GM21619 (cell line): ENCODE data around the gene CDK11A.
"Not testable (repeated sequence)": the region's sequence is repeated elsewhere in the genome, so short reads cannot be mapped to it uniquely, and the experiment has no call there.

ENCODE experiments used
- ATAC-seq: cut with Tn5 transposase; IDR thresholded peaks from one replicate; pipeline ENCODE4 v1.9.1; 2021; ENCODE audit not compliant: unreplicated experiment

The CDK11A gene

GRCh38 chr1:1684031-1684681, 40.0 kb downstream of the CDK11A start:
- ATAC-seq, result no peak

DNA sequence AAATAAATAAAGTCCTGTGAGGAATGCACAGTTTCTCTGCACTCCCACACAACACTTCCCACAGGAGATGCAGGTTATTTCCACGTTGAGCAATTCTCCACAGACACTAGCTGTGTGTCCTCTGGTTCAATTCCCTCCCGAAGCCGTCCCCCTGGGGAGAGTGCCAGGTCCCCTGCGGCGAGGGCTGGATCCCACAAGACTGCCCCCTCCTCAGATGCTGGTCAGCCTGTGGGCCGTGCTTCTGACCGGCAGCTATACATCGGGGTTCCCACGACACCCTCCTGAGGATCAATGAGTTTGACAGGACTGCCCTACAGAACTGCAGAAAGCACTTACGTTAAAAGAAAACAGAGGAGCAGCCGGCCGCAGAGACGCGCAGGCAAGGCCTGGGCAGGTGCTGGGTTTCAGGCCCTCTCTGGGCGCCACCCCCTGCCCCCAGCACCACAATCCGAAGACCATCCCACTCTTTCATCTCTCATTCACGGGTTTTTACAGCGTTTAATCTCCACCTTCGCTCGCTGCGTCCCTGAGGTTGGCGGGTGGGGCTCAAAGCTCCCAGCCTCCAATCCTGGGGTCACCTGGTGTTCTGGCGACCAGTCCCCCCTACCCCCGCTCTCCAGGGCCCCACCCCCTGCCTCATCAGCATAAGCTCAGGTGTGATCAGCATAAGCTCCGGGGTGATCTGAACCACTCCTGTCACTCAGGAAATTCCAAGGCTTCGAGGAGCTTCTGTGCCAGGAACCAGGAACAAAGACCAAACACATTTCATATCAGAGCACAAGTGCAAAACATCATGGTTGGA, 40.9 kb downstream of the CDK11A start:
- ATAC-seq, result no peak

DNA sequence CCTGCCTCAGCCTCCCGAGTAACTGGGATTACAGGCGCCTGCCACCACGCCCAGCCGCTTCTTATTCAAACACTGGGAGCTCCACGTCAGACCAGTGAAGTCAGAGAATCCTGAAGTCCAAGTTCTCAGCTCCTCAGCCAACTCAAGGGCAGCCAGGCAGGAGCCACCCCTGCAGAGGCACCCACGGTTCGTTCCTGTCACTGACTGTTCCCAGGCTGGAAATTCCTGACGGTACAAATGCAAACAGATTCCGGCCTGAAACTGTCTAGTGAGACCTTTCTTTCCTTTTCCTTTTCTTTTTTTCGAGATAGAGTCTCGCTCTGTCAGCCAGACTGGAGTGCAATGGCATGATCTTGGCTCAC, 43.3 kb downstream of the CDK11A start:
- ATAC-seq, result no peak

GRCh38 chr1:1680031-1680911, 43.9 kb downstream of the CDK11A start:
- no peak for ATAC-seq

- ATAC-seq, result no peak
Observed at GRCh38 chr1:1678581-1679380, 45.4 kb downstream of the CDK11A start.

DNA sequence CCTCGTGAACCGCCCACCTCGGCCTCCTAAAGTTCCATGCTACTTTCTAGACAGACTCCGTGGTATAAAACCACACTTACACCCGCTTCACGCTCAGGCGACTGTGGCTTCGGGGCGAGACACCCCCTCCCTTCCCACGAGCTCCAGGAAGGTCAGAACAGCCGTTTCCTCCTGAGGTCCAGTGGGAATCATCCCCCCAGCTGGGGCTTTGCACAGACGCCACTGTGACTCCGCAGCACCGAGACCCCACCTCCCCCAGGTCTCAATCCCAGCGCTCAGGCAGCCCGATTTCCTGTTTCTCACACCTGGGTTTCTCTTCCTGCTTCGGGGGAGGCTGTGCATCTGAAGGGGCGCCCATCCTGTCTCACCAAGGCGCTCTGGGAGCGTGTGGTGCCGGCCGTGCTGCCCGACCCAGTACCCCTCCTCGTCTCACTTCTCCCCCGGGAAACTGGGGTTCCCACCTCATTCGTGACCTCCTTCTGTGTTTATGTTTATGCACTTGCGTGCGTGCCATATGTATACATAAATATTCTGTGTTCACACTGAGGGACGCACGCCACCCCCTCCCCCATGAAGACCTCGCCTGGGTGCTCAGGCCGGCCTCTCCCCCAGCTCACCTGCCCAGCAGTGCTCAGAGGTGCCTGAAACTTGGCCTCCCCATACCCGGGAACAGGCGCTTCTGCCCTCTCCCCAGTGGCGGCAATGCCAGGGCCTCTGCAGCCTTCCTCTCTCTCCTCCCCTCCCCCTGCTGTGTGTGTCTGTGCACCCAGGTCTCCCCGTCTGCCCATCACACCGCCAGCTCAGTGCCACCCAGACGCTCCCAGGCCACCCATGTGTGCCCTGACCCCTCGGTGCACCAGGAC, 46.2 kb downstream of the CDK11A start:
- peak; percentile 63 for ATAC-seq

DNA sequence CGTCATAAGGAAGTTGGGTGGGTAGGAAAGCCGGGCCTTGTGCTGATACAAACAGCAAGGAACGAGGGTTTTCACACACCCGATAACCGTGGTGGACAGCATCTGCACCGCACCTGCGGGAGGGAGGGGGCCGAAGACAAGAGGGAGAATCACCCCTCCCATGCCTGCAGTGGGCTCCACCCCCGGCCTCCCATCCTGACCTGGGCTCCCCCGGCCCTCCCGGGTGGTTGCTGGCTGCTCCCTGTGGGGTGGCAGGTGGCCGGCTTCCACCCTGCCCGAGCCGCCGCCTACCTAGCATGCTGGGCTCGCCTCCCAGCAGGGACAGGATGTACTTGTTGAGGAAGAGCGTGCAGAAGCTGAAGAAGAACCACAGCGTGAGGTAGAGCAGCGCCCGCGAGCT, 48.1 kb downstream of the CDK11A start:
- ATAC-seq, result not testable (repeated sequence)

DNA sequence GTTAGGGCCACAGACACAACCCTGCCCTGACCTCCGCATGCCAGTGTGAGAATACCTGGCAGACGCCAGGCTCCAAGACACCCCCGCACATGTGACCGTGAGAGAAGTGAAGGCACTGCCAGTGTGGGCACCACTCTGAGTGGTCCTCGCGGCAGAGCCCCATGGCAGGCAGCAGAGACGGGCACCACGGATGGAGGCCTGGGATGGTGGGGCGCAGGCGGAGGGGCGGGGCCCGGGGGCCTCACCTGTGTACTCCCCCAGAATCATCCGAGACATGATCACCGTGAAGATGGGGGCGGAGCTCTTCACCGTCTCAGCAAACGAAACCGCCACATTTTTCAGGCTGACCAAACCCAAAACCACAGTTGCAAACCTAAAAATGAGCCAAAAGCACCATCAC, 48.9 kb downstream of the CDK11A start:
- ATAC-seq, result not testable (repeated sequence)

DNA sequence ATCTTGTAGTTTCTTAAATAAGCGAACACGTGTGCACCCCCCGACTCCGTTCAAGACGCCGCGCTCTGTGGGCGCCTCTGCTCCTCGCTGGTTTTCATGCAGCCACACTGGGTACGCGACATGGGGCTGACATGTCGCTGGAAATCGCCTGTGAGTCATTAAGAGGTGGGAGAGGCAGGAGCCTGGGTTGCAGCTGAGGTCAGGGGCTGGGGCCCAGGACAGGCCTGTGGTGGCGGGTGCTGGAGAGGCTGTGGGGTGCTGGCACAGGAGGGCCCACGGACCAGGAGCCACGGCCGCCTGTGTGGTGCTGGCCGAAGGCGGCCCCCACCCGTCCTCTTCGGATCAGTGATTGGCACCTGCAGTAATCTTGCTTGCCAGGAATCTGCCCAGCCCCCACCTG, 49.4 kb downstream of the CDK11A start:
- not testable (repeated sequence) for ATAC-seq

DNA sequence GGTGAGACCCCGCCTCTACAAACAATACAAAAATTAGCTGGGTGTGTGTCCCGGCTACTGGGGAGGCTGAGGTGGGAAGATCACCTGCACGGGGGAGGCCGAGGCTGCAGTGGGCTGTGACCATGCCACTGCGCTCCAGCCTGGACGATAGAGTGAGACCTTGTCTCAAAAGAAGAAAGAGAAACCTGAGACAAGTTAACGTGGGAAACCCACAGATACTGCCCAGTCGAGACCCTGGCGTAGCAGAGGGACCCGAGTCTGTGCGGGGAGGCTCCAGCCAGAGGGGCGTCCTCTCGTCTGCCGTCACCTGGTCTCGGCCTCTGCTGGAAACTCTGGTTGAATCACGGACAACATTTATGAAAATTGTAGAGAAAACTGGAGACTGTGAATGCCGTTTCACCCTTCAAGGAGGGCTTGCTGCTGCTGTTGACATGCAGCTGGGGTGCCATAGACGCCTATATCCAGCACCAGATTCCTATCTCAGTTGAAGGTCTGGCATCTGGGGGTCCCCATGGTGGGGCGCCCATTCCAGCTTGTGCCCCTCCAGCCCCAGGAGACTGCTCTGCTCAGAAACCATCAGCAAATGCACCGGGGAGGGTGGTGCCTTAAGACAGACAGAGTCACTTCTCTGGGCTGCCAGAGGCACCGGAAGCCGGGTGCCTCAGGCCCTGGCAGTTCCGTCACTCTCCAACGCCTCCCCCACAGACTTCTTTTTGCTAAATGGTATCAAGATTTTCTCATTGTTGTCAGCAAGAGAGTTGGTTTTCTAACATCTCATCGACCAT, 51.8 kb downstream of the CDK11A start:
- no peak for ATAC-seq

DNA sequence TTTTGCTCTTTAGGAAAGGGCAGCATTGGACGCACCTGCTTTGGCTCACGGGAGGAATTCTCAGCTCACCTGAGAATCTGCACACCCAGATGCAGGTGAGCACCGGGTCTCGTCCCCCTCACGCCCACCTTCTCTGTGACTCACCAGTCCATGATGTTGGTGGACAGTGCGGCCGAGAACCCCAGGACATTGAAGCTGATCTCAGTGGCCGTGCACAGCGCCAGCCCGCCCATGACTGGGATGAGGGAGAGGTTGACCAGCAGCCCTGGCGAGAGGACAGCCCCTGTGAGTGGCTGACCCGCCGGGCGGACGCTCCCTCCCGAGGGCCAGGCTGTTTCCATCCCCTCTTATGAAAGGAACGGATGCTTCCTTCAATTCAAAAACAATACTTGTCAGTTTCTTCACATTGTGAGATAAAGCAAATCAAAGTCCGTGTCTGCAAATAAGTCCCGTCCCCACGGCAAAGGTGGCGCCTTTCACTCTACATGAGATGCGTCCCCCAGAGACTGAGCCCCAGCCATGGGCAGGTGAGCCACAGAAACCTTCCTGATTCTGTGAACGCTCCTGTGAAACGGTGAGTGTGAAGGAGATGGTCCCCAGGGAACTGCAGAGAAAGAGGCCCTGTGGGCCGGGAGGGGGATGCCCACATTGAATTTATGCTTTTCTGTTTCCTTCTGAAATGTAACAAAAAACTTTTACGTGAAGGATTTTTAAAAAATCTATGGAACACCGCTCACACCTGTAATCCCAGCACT, 52.6 kb downstream of the CDK11A start:
- ATAC-seq, result no peak

DNA sequence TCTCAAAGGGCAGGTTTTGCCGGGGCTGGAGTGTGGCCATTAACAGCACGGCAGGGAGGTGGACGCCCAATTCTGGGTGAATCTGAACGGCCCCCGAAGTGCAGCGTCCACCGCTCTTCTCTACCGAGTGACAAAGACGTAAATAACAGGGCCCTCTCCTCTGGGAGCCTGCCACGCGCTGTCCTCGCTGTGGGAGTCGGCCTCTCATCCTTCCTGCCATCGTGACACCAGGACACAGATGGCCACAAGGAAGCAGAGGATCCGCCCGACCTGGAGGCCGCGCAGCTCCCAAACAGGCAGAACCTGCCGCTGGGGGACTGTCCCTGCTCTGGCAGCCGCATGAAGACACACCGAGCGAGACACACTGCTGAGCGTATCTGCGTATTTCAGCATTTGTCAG, 53.3 kb downstream of the CDK11A start:
- ATAC-seq, result no peak

DNA sequence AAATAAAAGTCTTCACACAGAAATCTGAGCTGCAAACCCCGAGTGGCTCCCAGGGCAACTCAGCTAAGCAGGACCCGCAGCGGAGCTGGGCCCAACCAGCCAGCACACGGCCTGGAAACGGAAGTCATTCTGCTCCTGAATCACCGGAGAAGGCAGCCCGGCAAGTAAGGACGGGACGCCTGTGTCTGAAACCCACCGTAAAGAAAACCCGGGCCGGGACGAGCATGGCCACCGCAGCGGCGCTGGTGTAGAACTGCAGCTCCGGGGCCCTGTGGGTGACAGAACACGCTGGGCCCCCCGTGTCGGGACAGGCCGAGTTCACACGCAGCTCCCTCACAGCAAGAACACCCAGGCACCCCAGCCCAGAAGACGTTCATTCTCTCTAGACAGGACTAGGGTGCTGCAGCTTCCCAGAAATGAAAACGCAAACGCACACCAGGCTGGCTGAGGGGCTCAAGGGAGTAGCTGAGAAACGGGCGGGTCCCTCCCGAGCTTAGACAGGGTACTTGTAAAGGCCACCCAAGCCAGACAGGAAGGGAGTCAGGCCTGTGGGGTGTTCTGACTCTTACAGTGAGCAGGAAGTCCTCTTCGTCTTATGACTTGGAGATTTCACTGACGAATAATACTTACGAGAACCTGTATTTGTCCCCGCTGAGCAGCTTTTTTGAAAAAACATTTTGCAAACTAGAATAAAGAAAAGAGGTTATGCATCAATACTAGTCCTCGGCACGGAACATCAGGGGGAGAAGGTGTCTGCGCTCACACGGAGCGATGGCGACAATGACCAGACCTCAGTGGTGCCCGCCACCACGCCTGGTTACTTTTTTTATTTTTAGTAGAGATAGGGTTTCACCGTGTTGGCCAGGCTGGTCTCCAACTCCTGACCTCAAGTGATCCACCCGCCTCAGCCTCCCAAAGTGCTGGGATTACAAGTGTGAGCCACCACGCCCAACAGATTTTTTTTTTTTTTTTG, 54.4 kb downstream of the CDK11A start:
- no peak for ATAC-seq

- ATAC-seq, result no peak
Observed at GRCh38 chr1:1666526-1666925, 57.6 kb downstream of the CDK11A start.

GRCh38 chr1:1665815-1666251, 58.3 kb downstream of the CDK11A start:
- no peak for ATAC-seq

DNA sequence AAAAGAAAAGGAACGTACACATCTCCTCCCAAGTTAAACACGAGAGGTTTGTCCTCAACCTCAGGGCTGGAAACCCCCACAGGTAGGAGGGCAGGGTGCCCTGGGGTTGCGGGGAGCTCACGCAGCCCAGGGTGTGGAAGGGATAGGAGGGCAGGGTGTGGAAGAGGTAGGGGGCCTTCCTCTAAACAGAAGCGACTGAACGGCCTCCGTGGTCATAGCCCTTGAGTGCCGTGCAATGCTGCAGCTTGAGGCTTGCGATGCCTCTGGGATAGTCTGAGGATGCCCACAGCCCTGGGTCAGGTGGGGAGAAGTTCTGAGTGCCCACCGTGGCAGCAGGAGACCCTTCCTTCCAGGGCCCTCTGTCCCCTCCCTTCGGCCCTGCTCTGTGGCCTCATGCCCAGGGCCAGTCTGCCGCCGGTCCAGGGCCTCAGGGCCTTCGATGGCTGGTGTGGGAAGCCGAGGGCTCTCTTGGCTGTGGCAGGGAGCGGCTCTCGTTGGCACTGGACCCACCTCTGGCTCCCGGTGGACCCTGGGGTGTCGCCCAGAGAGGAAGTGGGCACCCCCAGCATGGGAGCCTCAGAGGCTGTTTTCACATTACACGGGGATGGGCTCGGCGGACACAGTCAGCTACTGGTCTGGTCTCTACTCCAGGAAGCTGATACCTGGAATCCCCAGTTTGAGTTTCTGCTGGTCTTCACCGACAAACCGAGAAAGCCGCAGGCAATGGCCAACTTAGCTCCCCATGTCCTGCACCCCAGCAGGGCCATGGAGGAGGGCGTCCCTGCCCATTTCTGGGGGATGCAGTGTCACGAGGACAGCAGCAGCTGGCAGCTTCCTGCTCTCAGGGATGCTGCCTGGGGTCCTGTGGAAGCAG, 59.0 kb downstream of the CDK11A start:
- no peak for ATAC-seq
